Mammary epithelial cell (primary cell): Measurements from ENCODE around the gene PDGFC.

Experiments used
- EZH2 ChIP-seq: IDR thresholded peaks from 2 replicates; pipeline ENCODE4 v1.6.1; 2012; ENCODE audit warnings: low read length, inconsistent platforms, borderline replicate concordance
- TF ChIP-seq, protein P1 (sequence below), 2 donors: IDR thresholded peaks in 1 of 2; conservative IDR thresholded peaks in 1 of 2; 2 replicates each; pipeline ENCODE4 v1.5.1; 2011 to 2012; ENCODE audit warnings: inconsistent platforms in 2 of 2, low read length in 2 of 2, mild to moderate bottlenecking in 2 of 2, control low read depth in 1 of 2, low read depth in 1 of 2; ENCODE audit not compliant: insufficient read depth in 1 of 2; ENCODE audit errors: extremely low read depth in 1 of 2

DNA sequence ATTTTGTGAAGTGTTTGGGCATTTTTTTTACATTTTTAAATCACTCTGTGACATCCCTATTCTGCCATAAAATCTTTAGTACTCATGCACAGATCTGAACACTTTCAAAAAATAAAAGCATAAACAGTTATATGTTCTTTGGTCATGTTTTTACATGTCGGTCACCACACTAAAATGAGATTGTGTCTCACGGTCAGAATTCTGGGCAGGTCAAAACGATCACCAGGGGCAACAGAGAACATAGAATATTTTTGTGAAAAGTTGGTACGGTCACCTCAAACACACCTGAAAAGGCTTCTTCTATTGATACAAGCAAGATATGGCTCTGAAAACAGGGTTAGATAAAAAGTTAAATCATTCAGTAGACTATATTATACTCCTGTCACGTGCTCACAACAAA is 189.1 kb downstream of the PDGFC start:
- TF ChIP-seq, protein P1, sequence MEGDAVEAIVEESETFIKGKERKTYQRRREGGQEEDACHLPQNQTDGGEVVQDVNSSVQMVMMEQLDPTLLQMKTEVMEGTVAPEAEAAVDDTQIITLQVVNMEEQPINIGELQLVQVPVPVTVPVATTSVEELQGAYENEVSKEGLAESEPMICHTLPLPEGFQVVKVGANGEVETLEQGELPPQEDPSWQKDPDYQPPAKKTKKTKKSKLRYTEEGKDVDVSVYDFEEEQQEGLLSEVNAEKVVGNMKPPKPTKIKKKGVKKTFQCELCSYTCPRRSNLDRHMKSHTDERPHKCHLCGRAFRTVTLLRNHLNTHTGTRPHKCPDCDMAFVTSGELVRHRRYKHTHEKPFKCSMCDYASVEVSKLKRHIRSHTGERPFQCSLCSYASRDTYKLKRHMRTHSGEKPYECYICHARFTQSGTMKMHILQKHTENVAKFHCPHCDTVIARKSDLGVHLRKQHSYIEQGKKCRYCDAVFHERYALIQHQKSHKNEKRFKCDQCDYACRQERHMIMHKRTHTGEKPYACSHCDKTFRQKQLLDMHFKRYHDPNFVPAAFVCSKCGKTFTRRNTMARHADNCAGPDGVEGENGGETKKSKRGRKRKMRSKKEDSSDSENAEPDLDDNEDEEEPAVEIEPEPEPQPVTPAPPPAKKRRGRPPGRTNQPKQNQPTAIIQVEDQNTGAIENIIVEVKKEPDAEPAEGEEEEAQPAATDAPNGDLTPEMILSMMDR (conservative IDR thresholded peaks at IDR 0.05 in 1 of 2, IDR thresholded peaks at IDR 0.05 in 1 of 2; ENCODE audit: extremely low read depth in 1 of 2, insufficient read depth in 1 of 2, low read depth in 1 of 2, low read length in 2 of 2), result no peak
- TF ChIP-seq EZH2, result no peak
